HL-60 (cell line): Measurements from ENCODE around the gene CDC42BPG.

Source experiments
- CTCF ChIP-seq: IDR thresholded peaks from one replicate; pipeline ENCODE4 v1.5.1; 2011; ENCODE audit warnings: low read length, control low read depth, inconsistent platforms; ENCODE audit not compliant: insufficient read depth
- GABPA ChIP-seq: IDR thresholded peaks from 2 replicates; pipeline ENCODE4 v1.6.1; 2012; ENCODE audit warnings: low read depth
- POLR2AphosphoS5 ChIP-seq: IDR thresholded peaks from 2 replicates; pipeline ENCODE4 v1.6.1; 2012; ENCODE audit warnings: low read depth
- REST ChIP-seq: IDR thresholded peaks from 2 replicates; pipeline ENCODE4 v1.6.1; 2012; ENCODE audit warnings: low read depth; ENCODE audit not compliant: insufficient replicate concordance
- SPI1 ChIP-seq: IDR thresholded peaks from 2 replicates; pipeline ENCODE4 v1.6.1; 2012; ENCODE audit warnings: low read depth, mild to moderate bottlenecking, borderline replicate concordance

- TF ChIP-seq CTCF: no peak
- no peak for TF ChIP-seq POLR2AphosphoS5
- no peak for TF ChIP-seq REST
- TF ChIP-seq GABPA: no peak
- no peak for TF ChIP-seq SPI1
Measured at GRCh38 chr11:64839335-64839734, 5.1 kb downstream of the CDC42BPG start.
